ENCODE results near the gene LPP. TPM values are rescaled to one million over a fixed set of nuclear protein-coding genes. Genes with fewer than 3 reads are reported as not detected.

Gene LPP
- polyA plus RNA-seq, 2 of the 4 experiments (the other 2 are of a cell fraction): 11.0 to 30.8 TPM

DNA sequence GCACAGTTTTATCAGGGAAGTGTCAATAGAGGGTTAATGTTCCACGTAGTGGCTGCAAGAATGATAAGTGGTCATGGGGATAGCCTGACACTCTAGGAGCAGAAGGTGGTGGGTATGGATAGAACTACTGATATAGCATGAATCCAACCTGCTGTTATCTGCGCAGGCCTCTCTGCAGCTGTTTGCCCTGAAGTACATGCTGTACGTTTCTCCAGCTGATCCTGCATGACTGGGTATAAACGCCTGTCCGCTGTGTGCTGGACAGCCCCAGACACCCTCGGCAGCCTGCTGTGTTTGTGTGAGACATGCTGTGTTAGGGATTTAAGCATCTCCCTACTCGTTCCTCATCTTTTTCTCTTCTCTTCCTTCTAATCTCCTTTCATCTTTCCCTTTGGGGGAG, 87.1 kb downstream of the LPP start:
- CTCF ChIA-PET: interaction anchor here (1.0 to 1.3 kb wide), 2 partner anchors 65 to 501 kb away, joined by 3 to 7 read pairs; no protein-coding TSS in a partner anchor
- WGBS (ENCODE audit: missing lambda C conversion rate): 12% methylated on average over 7 of the region's 7 CpGs
- no peak for FAIRE-seq

GRCh38 chr3:188241883-188242282, 87.9 kb downstream of the LPP start:
- ChIA-PET POLR2A (no interaction called here), CTCF (interaction anchor here (1.0 kb wide), 1 partner anchor 66 kb away, joined by 3 read pairs; no protein-coding TSS in a partner anchor)
- TF ChIP-seq NFE2L2 (conservative IDR thresholded peaks at IDR 0.05; ENCODE audit: low read length) (no peak), ZSCAN20 (CRISPR knock-in tag; IDR thresholded peaks at IDR 0.05) (no peak), POLR2A (IDR thresholded peaks at IDR 0.05; ENCODE audit: low read length) (no peak), HOXB13 (CRISPR knock-in tag; IDR thresholded peaks at IDR 0.05; ENCODE audit: low read depth) (no peak), SREBF2 (IDR thresholded peaks at IDR 0.05) (no peak), JUN (IDR thresholded peaks at IDR 0.05) (no peak), HMGXB4 (CRISPR knock-in tag; IDR thresholded peaks at IDR 0.05; ENCODE audit: borderline replicate concordance) (no peak), TP53 (CRISPR knock-in tag; IDR thresholded peaks at IDR 0.05) (no peak), HEYL (CRISPR knock-in tag; IDR thresholded peaks at IDR 0.05) (no peak), POLR2AphosphoS2 (conservative IDR thresholded peaks at IDR 0.05; ENCODE audit: low read length) (no peak), NR3C1 (IDR thresholded peaks at IDR 0.05) (no peak), RAD21 (conservative IDR thresholded peaks at IDR 0.05 in 1 of 2, IDR thresholded peaks at IDR 0.05 in 1 of 2) (no peak), RARB (CRISPR knock-in tag; IDR thresholded peaks at IDR 0.05) (no peak), NPAS2 (CRISPR knock-in tag; IDR thresholded peaks at IDR 0.05; ENCODE audit: borderline replicate concordance) (no peak), ZC3H11A (IDR thresholded peaks at IDR 0.05) (no peak), HOXB5 (CRISPR knock-in tag; IDR thresholded peaks at IDR 0.05) (no peak)
- TF ChIP-seq, protein P1, sequence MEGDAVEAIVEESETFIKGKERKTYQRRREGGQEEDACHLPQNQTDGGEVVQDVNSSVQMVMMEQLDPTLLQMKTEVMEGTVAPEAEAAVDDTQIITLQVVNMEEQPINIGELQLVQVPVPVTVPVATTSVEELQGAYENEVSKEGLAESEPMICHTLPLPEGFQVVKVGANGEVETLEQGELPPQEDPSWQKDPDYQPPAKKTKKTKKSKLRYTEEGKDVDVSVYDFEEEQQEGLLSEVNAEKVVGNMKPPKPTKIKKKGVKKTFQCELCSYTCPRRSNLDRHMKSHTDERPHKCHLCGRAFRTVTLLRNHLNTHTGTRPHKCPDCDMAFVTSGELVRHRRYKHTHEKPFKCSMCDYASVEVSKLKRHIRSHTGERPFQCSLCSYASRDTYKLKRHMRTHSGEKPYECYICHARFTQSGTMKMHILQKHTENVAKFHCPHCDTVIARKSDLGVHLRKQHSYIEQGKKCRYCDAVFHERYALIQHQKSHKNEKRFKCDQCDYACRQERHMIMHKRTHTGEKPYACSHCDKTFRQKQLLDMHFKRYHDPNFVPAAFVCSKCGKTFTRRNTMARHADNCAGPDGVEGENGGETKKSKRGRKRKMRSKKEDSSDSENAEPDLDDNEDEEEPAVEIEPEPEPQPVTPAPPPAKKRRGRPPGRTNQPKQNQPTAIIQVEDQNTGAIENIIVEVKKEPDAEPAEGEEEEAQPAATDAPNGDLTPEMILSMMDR (IDR thresholded peaks at IDR 0.05): no peak
- TF ChIP-seq, protein P2, sequence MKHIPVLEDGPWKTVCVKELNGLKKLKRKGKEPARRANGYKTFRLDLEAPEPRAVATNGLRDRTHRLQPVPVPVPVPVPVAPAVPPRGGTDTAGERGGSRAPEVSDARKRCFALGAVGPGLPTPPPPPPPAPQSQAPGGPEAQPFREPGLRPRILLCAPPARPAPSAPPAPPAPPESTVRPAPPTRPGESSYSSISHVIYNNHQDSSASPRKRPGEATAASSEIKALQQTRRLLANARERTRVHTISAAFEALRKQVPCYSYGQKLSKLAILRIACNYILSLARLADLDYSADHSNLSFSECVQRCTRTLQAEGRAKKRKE (CRISPR knock-in tag; IDR thresholded peaks at IDR 0.05; ENCODE audit: low read depth): no peak
- TF ChIP-seq, protein P3, sequence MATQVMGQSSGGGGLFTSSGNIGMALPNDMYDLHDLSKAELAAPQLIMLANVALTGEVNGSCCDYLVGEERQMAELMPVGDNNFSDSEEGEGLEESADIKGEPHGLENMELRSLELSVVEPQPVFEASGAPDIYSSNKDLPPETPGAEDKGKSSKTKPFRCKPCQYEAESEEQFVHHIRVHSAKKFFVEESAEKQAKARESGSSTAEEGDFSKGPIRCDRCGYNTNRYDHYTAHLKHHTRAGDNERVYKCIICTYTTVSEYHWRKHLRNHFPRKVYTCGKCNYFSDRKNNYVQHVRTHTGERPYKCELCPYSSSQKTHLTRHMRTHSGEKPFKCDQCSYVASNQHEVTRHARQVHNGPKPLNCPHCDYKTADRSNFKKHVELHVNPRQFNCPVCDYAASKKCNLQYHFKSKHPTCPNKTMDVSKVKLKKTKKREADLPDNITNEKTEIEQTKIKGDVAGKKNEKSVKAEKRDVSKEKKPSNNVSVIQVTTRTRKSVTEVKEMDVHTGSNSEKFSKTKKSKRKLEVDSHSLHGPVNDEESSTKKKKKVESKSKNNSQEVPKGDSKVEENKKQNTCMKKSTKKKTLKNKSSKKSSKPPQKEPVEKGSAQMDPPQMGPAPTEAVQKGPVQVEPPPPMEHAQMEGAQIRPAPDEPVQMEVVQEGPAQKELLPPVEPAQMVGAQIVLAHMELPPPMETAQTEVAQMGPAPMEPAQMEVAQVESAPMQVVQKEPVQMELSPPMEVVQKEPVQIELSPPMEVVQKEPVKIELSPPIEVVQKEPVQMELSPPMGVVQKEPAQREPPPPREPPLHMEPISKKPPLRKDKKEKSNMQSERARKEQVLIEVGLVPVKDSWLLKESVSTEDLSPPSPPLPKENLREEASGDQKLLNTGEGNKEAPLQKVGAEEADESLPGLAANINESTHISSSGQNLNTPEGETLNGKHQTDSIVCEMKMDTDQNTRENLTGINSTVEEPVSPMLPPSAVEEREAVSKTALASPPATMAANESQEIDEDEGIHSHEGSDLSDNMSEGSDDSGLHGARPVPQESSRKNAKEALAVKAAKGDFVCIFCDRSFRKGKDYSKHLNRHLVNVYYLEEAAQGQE (IDR thresholded peaks at IDR 0.05): no peak
- H3K4me2 ChIP-seq: peak overlapping the region; percentile 63; the same call in 2 of the 3 replicates
- no peak overlapping the region for H3K4me3 ChIP-seq
- DNase-seq (ENCODE audit: low read depth in 1 of 2, low spot score in 1 of 2): no peak
- peak overlapping the region; percentile 57 to 79; a peak in 3 of 6 replicates for H3K27ac ChIP-seq
- no peak for ATAC-seq
- FAIRE-seq: no peak
- 51% methylated on average over 3 of the region's 3 CpGs for WGBS (ENCODE audit: missing lambda C conversion rate)
- peaks cover 81% of the 10 kb centered on the region for H3K4me1 ChIP-seq
- H3K9me3 ChIP-seq: no peaks in the 10 kb centered on the region

More for the DNA sequence above, 87.1 kb downstream of the LPP start:
- TF ChIP-seq, protein P3 (IDR thresholded peaks at IDR 0.05): peak; percentile 52; the same call in 1 of the 2 replicates
- TF ChIP-seq, protein P4, sequence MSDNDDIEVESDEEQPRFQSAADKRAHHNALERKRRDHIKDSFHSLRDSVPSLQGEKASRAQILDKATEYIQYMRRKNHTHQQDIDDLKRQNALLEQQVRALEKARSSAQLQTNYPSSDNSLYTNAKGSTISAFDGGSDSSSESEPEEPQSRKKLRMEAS (IDR thresholded peaks at IDR 0.05): peak; percentile 24; the same call in 1 of the 2 replicates
- no peak for TF ChIP-seq RFX5 (IDR thresholded peaks at IDR 0.05)
- H3K4me1 ChIP-seq: peaks cover 81% of the 10 kb centered on the region
- peak overlapping the region; percentile 64 to 79; a peak in 5 of 6 replicates for H3K27ac ChIP-seq
- DNase-seq (ENCODE audit: low read depth in 1 of 2, low spot score in 1 of 2) (peak in 1 of 2 experiments; percentile 55), ATAC-seq (peak; percentile 74 to 78; a peak in 5 of 6 replicates)
- H3K4me2 ChIP-seq: peak overlapping the region; percentile 63
- POLR2A ChIA-PET: no interaction called here
- no peaks in the 10 kb centered on the region for H3K9me3 ChIP-seq
- H3K4me3 ChIP-seq: no peak overlapping the region
